LNCAP (cell line): ENCODE data around the gene C7orf33.
A peak's percentile ranks its signal among the peaks of the same experiment; 100 is the strongest.

Source experiments
- TF ChIP-seq, protein P1 (sequence below): fragments of 450-650 bp; IDR thresholded peaks from 2 replicates; pipeline ENCODE4 v1.5.1; 2017; ENCODE audit warnings: mild to moderate bottlenecking

The C7orf33 gene

DNA sequence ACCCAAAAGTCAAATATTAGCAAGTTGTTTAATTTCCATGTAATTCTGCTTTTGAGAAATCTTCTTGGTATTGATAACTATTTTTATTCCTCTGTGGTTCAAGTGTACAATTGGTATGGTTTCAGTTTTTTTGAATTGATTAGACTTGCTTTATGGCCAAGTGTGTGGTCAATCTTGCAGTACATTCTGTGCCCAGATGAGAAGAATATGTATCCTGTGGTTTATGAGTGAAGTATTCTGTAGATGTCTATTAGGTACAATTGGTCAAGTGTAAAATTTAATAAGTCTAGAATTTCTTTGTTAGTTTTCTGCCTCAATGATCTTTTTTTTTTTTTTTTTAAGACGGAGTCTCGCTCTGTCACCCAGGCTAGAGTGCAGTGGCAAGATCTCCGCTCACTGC is 36.6 kb upstream of the C7orf33 start:
- TF ChIP-seq, protein P1, sequence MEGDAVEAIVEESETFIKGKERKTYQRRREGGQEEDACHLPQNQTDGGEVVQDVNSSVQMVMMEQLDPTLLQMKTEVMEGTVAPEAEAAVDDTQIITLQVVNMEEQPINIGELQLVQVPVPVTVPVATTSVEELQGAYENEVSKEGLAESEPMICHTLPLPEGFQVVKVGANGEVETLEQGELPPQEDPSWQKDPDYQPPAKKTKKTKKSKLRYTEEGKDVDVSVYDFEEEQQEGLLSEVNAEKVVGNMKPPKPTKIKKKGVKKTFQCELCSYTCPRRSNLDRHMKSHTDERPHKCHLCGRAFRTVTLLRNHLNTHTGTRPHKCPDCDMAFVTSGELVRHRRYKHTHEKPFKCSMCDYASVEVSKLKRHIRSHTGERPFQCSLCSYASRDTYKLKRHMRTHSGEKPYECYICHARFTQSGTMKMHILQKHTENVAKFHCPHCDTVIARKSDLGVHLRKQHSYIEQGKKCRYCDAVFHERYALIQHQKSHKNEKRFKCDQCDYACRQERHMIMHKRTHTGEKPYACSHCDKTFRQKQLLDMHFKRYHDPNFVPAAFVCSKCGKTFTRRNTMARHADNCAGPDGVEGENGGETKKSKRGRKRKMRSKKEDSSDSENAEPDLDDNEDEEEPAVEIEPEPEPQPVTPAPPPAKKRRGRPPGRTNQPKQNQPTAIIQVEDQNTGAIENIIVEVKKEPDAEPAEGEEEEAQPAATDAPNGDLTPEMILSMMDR: no peak

DNA sequence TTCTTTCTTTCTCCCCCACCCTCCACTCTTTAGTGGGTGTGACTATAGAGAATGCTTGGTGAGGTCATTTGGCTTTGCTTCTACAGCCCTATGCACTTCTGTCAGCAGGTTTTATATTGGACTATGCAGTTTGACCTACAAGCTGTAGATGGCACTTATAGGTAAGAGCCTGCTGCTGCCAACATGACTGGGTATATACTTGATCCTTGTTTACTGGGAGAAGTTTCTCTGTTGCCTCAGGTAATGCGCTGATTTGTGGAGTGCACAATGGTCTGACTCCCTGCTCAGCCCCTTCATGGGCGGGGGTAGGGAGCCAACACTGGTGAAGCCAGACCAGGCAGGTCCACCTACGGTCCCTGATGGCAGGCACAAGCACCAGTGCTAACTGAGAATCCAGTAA is 33.7 kb upstream of the C7orf33 start:
- TF ChIP-seq, protein P1: 0 out of 2 replicates have a peak, but pooled peaks have one; percentile 20

DNA sequence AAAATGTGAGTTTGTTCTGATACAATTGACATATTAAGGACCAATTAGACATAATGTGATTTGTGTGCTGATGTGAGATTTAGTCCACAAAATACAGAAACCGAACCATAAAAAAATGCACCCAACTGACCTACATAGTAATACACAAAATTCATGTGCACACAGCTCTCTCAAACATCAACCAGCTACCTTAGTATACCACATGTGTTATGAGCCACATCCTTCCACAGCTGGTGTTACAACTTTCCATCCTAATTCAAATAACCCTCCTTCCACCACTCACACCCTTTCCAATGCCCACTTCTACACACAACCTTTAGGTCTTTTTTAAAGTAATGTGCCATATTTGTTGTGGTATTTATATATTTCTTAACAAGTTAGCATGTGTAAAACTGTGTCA is 31.7 kb upstream of the C7orf33 start:
- TF ChIP-seq, protein P1: no peak

DNA sequence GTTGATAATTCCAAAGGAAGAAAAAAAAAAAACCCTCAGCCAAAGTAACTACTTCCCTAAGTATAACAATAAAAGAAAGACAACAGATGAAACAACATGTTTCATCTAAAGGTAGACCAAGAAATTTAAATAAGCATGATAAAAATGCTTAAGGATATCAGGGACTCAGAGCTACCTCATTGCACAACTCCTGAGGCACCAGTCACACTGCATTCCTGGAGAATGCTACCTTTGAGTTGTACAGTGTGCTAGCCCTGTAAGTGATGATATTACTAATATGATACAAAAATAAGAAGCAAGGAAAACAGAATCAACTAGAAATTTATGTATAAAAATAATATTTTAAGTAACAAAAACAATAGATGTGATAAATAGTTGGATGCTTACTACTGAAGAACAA is 29.5 kb upstream of the C7orf33 start:
- TF ChIP-seq, protein P1: no peak

DNA sequence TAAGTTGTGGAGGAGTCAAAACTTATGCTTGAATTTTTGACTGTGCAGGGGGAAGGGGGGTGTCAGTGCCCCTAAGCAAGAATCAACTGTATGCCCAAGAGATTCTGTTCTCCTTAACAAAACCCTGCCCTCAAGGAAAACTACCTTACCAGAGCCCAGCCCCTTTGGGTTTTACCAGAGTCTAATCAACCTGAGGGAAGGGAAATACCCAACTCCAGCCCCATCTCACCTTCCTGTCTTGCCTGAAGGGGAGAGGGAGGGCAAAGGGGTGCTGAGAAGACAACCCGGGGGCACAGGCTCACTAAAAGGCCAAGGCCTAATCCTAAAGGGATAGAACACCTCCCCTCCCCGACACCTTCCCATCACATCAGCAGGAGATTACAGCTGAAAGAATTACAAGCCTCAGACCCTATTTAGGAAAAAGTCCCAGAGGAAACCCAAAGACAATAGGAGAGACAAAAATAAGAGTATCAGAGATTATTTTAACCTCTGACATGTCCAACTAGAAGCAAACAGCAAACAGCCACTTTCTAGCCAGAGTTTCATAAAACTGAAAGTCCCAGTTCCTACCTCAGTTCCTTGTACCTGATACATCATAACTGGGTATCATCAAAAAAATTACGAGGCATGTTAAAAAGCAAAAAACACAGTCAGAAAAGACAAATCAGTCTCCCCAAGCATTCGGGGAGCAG is 26.8 kb upstream of the C7orf33 start:
- TF ChIP-seq, protein P1: no peak

DNA sequence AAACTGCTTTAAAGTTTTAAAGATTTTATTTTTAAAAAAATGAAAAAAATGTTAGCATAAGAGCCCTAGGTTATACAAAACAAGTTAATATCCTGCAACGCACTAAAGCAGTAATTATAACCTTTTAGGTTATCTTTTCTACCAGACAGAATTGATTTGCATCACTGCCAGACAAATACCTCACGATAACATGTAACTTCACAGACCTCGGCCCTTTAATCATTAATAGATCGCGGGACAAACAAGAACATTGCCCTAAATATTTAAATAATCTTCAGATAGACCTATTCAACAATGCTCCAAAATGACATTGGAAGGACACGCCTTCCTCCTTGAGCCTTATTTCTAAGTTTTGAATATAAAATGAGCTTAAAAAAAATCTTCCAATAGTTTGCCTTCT is 23.8 kb upstream of the C7orf33 start:
- TF ChIP-seq, protein P1: no peak

DNA sequence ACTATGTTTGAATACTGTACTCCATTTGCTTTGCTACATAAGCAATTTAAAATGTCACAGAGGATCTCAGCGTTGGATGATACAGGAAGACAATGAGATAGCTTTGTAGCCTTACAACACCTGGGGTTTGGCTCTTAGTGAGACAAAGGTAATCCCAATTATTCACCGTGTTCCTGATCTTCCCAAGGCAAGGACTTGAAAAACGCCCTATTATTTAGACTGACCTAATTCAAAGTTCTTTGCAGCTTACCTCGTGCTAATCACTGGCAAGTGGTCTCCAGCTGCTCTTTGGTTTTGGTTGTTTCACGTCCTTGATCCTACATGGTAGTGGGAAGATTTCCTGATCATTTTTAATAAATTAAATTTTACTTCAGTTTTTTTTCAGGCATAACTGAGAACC is 23.0 kb upstream of the C7orf33 start:
- TF ChIP-seq, protein P1: no peak

DNA sequence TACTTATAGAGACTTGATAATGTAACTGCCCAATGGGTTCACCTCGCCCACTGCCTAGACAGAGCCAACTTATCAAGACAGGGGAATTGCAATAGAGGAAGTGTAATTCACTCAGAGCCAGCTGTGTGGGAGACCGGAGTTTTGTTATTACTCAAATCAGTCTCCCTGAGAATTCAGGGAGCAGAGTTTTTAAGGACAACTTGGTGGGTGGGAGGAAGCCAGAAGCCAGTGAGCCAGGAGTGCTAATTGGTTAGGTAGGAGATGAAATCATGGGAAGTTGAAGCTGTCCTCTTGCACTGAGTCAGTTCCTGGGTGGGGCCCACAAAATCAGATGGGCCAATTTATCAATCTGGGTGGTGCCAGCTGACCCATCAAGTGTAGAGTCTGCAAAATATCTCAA is 20.1 kb upstream of the C7orf33 start:
- TF ChIP-seq, protein P1: no peak
